GF-D8 (cell line): ENCODE results near the gene PCSK1.

Experiments
- DNase-seq: peaks from one replicate; lab custom pipeline; 2025; lab: John Stamatoyannopoulos, UW

Gene PCSK1

GRCh38 chr5:96433066-96433447 lies at the start of gene PCSK1:
PCSK1 (minus strand) TSS chr5:96433248; CDS start chr5:96433042, 206 bp downstream.
- no peak for DNase-seq

- DNase-seq: no peak
Observed at GRCh38 chr5:96481867-96482266, 48.8 kb upstream of the PCSK1 start.

- no peak for DNase-seq
Observed at GRCh38 chr5:96481009-96481786, 48.1 kb upstream of the PCSK1 start.

GRCh38 chr5:96478983-96479382 lies 45.9 kb upstream of the PCSK1 start:
- no peak for DNase-seq

- DNase-seq: no peak
Observed at GRCh38 chr5:96476654-96477053, 43.6 kb upstream of the PCSK1 start.

GRCh38 chr5:96474073-96474472 lies 41.0 kb upstream of the PCSK1 start:
- DNase-seq: no peak

GRCh38 chr5:96473155-96473554 lies 40.1 kb upstream of the PCSK1 start:
- DNase-seq: no peak

GRCh38 chr5:96470785-96471184 lies 37.7 kb upstream of the PCSK1 start:
- no peak for DNase-seq

GRCh38 chr5:96468956-96469355 lies 35.9 kb upstream of the PCSK1 start:
- no peak for DNase-seq

- no peak for DNase-seq
Observed at GRCh38 chr5:96463091-96463490, 30.0 kb upstream of the PCSK1 start.

GRCh38 chr5:96459313-96460121 lies 26.5 kb upstream of the PCSK1 start:
- no peak for DNase-seq

GRCh38 chr5:96458176-96458575 lies 25.1 kb upstream of the PCSK1 start:
- no peak for DNase-seq

- no peak for DNase-seq
Observed at GRCh38 chr5:96455789-96456188, 22.7 kb upstream of the PCSK1 start.

- no peak for DNase-seq
Observed at GRCh38 chr5:96453394-96453793, 20.3 kb upstream of the PCSK1 start.

GRCh38 chr5:96447949-96448348 lies 14.9 kb upstream of the PCSK1 start:
- DNase-seq: no peak

- DNase-seq: no peak
Observed at GRCh38 chr5:96440185-96440538, 7.1 kb upstream of the PCSK1 start.

GRCh38 chr5:96439477-96440184 lies 6.6 kb upstream of the PCSK1 start:
- no peak for DNase-seq

- DNase-seq: no peak
Observed at GRCh38 chr5:96434201-96434645, 1.2 kb upstream of the PCSK1 start.

GRCh38 chr5:96432216-96433065 lies 607 bp downstream of the PCSK1 start:
- no peak for DNase-seq

- DNase-seq: no peak
Observed at GRCh38 chr5:96431376-96432187, 1.5 kb downstream of the PCSK1 start.

- no peak for DNase-seq
Observed at GRCh38 chr5:96427824-96428223, 5.2 kb downstream of the PCSK1 start.
